HG02870 (cell line): ENCODE data around the gene HIVEP3.

Source experiments
- ATAC-seq: cut with Tn5 transposase; IDR thresholded peaks from one replicate; pipeline ENCODE4 v1.9.1; 2021; ENCODE audit warnings: mild to moderate bottlenecking, moderate library complexity; ENCODE audit not compliant: unreplicated experiment

Gene HIVEP3

GRCh38 chr1:41716188-41717130 is 202.3 kb downstream of the HIVEP3 start:
- ATAC-seq, result no peak

- no peak for ATAC-seq
These were observed 203.2 kb downstream of the HIVEP3 start for GRCh38 chr1:41715441-41716095.

DNA sequence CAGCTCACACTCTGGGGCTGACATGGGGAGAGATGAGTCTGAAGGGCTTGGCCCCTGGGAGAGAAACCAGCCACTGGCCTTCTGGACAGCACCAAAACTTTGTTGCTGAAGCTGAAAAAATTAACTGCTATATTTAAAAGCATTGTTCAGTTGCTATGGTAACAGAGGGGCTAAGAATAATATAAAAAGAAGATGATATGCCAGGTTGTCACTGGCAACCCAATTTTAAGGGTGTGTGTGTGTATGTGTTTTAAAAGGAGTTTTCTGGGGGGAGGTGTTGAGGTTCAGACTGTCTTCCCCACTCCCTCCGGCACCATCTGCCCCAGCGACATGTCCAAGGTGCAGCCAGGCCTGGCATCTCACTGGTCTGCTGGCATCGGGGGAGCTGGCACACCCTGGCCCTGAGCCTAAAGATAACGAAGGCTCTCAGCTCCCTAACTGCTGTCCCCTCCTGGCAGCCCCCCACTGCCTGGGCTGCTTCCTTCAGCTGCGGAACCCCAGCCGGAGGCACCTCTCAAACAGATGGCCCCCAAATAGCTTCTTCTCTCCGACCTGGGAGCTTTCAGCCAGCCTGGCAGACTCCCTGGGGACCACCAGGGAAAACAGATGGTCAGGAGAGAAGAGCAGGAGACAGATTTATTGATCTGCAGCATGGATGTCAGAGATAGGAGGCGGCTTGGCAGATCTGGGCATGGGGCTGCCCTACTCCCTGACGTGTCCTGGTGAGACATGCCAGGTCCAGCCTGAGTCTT is 203.9 kb downstream of the HIVEP3 start:
- no peak for ATAC-seq

GRCh38 chr1:41713557-41714327 is 205.0 kb downstream of the HIVEP3 start:
- no peak for ATAC-seq

- ATAC-seq, result no peak
These were observed 205.6 kb downstream of the HIVEP3 start for GRCh38 chr1:41713141-41713540.

- no peak for ATAC-seq
These were observed 206.0 kb downstream of the HIVEP3 start for GRCh38 chr1:41712695-41713094.

- no peak for ATAC-seq
These were observed 206.6 kb downstream of the HIVEP3 start for GRCh38 chr1:41712081-41712480.

- ATAC-seq, result no peak
These were observed 207.1 kb downstream of the HIVEP3 start for GRCh38 chr1:41711581-41711980.

DNA sequence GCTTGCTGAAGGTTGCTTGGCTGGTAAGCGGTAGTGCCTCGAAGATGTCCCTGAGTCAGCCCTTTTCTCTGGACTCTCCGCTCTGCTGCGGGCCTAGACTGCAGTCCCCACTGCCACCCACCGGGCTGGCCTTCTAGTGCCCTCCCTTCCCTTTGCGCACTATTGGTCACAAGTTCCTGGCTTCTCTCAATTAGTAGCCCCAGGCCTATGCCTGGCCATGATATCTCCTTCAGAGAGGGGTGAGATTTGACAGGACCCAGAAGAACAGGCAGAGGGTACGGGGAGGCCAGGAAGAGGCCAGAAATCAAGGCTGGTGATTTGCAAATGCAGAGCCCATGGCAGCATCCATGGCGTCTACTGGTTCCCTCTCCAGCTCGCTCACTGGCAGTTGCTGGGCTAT is 207.7 kb downstream of the HIVEP3 start:
- ATAC-seq, result no peak

DNA sequence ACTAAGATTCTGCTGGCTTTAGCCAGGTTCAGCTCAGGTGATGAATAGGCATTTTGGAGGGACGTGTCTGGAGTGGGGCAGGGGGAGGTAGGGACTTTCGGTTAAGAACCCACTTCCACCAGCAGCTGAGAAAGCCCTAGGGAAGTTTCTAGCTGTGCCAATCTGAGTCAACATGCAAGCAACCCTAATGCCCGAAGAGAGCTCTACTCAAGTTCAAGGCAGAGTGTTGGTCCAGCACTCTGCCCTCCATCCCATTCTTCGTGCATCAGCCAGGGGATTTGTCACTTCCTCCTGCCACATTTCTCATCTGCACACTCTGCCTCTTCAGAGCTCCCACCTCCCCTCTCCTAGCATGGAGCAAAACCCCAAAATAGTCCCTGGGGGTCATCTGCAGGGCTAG is 208.8 kb downstream of the HIVEP3 start:
- no peak for ATAC-seq

- no peak for ATAC-seq
These were observed 209.4 kb downstream of the HIVEP3 start for GRCh38 chr1:41709331-41709730.

- ATAC-seq, result no peak
These were observed 210.4 kb downstream of the HIVEP3 start for GRCh38 chr1:41708332-41708731.

DNA sequence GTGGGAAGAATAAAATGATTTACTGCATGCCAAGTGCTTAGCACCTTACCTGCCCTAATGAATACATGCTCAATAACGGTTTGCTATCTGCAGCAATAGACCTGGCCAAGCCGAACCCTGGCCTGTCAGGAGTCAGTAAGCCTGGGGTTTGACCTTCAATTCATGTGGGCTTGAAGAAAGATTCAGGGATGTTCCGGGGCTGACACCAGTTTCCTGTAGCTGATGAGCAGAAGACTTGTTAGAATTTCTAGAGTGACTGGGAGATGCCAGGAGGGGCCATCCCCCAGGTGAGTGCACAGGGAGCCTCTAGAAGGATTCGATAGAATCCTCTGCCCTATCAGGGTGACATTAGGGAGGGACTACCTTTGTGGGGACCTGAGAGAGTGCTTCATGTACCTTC is 210.9 kb downstream of the HIVEP3 start:
- no peak for ATAC-seq

DNA sequence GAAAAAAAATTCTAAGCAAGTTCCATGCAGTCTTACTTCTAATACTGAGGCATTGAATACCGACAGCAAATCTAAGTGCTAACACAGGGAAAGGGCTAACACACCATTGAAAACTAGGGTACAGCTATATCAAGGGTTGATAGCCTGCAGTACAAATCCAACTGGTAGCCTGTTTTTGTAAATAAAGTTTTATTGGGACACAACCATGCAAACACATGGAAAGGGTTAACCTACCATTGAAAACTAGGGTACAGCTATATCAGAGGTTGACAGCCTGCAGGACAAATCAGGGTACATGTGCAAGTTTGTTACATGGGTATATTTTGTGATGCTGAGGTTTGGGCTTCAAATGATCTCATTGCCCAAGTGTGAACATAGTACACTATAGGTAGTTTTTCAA is 212.9 kb downstream of the HIVEP3 start:
- ATAC-seq, result no peak

DNA sequence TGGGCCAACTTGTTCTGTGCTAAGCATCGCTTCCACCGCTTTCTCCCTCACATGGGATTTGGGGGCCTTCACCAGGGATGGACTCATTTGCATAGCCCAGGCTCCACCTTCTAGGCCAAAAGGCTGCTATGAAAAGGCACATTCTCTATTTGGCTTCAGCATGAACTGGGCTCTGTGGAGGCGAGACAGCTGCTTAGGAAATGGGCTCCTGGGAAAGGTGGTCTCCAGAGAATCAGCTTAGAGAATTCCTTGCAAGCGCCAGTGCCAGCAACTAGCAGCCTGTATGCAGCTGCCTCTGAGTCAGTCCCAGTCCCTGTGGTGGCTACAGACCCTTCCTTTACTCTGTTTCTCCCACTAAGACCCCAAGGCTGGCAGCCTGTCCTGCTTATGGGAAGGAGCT is 214.5 kb downstream of the HIVEP3 start:
- ATAC-seq, result no peak

DNA sequence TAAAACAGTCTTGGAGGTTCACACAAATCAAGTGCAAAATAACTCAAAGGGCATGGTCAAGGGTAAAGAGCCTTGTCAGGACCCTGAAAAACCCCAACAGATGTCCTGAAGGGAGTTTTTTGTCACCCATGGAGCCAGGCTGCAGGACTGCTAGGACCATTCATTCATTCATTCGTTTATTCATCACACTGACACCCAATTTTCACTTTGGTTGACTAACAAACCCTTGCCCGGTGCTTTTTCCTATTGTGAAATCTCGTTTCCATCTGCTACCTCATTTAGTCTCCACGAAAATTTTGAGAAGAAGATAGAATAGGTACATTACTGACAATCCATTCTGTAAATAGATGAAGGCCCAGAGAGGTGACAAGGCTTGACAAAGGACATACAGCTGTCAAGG is 216.0 kb downstream of the HIVEP3 start:
- no peak for ATAC-seq

DNA sequence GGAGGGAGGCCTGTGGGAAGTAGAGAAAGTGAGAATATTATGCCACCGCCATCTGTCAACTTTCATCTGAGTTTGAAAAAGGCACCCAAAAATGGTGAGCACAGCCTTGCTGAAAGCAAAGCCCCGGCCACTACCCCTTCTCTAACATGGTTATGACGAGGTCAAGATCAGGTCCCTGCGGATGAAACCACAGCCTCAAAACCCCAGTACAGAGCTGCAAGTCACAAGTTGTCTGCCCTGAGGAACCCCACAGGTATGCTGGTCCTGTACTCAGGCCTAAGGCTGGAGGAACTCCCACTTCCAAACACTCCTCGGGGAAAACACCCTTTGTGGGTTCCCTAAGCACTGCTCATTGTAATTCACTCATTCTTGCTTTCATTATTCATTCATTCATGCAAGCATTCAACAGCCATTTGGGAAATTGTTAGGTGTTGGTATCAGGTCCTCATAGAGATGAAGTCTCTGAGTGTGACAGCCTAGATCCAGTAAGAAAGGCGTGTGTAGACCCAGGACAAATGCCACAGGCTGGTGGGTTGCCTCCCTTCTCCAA is 217.7 kb downstream of the HIVEP3 start:
- ATAC-seq, result no peak

- ATAC-seq, result no peak
These were observed 218.1 kb downstream of the HIVEP3 start for GRCh38 chr1:41700581-41700980.

DNA sequence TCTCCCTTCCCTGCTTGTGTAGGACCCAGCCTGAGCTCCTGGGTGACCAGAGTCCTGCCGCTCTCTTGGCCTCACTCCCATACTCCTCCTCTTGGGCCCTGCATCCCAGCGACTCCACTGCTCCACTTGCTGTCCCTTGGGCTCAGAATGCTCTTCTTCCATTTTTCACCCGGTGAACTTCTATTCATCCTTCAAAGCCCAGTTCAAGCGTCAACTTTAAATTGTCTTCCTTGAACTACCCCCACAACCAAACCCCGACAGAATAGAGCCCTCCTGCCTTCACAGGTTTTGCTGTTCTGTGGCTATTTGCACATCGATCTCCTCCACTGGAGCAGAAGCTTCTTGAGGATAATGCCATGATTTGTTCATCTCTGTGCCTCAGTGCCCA is 218.9 kb downstream of the HIVEP3 start:
- no peak for ATAC-seq
